Measurements from ENCODE around the gene ZNF774.
"Not testable (repeated sequence)": the region's sequence is repeated elsewhere in the genome, so short reads cannot be mapped to it uniquely, and the experiment has no call there.

The ZNF774 gene

GRCh38 chr15:90400005-90400758 lies 48.1 kb downstream of the ZNF774 start:
- H3K9ac ChIP-seq: no peak overlapping the region
- peaks cover 73% of the 10 kb centered on the region for H3K4me1 ChIP-seq
- H3K4me2 ChIP-seq: peak overlapping the region; percentile 68
- H4K20me1 ChIP-seq: peaks cover 68% of the 10 kb centered on the region
- no peak overlapping the region for H3K4me3 ChIP-seq
- H3K9me3 ChIP-seq: peaks cover 5% of the 10 kb centered on the region; the same call in 1 of the 2 replicates
- H3K27me3 ChIP-seq: no peaks in the 10 kb centered on the region
- peaks cover 12% of the 10 kb centered on the region for H3K36me3 ChIP-seq
- no peak overlapping the region for H3K27ac ChIP-seq
- TF ChIP-seq Cebpa-rat (IDR thresholded peaks at IDR 0.05): no peak

- Histone ChIP-seq H3K9ac (no peak overlapping the region), H4K20me1 (peaks cover 62% of the 10 kb centered on the region), H3K27ac (no peak overlapping the region), H3K36me3 (peaks cover 12% of the 10 kb centered on the region), H3K4me2 (peak overlapping the region; percentile 68), H3K27me3 (no peaks in the 10 kb centered on the region), H3K4me1 (peaks cover 67% of the 10 kb centered on the region), H3K9me3 (peaks cover 5% of the 10 kb centered on the region; the same call in 1 of the 2 replicates), H3K4me3 (no peak overlapping the region)
- no peak for TF ChIP-seq Cebpa-rat (IDR thresholded peaks at IDR 0.05)
Measured at GRCh38 chr15:90400759-90401314, 48.8 kb downstream of the ZNF774 start.

GRCh38 chr15:90401495-90401894 lies 49.4 kb downstream of the ZNF774 start:
- no peak overlapping the region for H3K9ac ChIP-seq
- no peak overlapping the region for H3K27ac ChIP-seq
- peaks cover 55% of the 10 kb centered on the region for H4K20me1 ChIP-seq
- no peaks in the 10 kb centered on the region for H3K27me3 ChIP-seq
- no peak for TF ChIP-seq Cebpa-rat (IDR thresholded peaks at IDR 0.05)
- peaks cover 12% of the 10 kb centered on the region for H3K36me3 ChIP-seq
- H3K4me2 ChIP-seq: peak overlapping the region; percentile 68
- H3K4me3 ChIP-seq: no peak overlapping the region
- H3K9me3 ChIP-seq: peaks cover 11% of the 10 kb centered on the region; the same call in 1 of the 2 replicates
- H3K4me1 ChIP-seq: peaks cover 60% of the 10 kb centered on the region

GRCh38 chr15:90402223-90402622 lies 50.1 kb downstream of the ZNF774 start:
- peaks cover 53% of the 10 kb centered on the region for H3K4me1 ChIP-seq
- no peak overlapping the region for H3K4me3 ChIP-seq
- H3K27me3 ChIP-seq: no peaks in the 10 kb centered on the region
- peaks cover 18% of the 10 kb centered on the region for H3K9me3 ChIP-seq
- no peak overlapping the region for H3K9ac ChIP-seq
- peaks cover 12% of the 10 kb centered on the region for H3K36me3 ChIP-seq
- peak overlapping the region; percentile 68 for H3K4me2 ChIP-seq
- peaks cover 48% of the 10 kb centered on the region for H4K20me1 ChIP-seq
- no peak overlapping the region for H3K27ac ChIP-seq
- TF ChIP-seq Cebpa-rat (IDR thresholded peaks at IDR 0.05): no peak

- Histone ChIP-seq H3K4me3 (no peak overlapping the region), H3K9me3 (peaks cover 24% of the 10 kb centered on the region), H3K4me1 (peaks cover 47% of the 10 kb centered on the region), H3K27ac (no peak overlapping the region), H3K36me3 (peaks cover 14% of the 10 kb centered on the region), H4K20me1 (peaks cover 45% of the 10 kb centered on the region), H3K4me2 (no peak overlapping the region), H3K9ac (no peak overlapping the region), H3K27me3 (no peaks in the 10 kb centered on the region)
- no peak for TF ChIP-seq Cebpa-rat (IDR thresholded peaks at IDR 0.05)
Measured at GRCh38 chr15:90402767-90403166, 50.7 kb downstream of the ZNF774 start.

- H3K9ac ChIP-seq: no peak overlapping the region
- TF ChIP-seq Cebpa-rat (IDR thresholded peaks at IDR 0.05): no peak
- H3K27ac ChIP-seq: no peak overlapping the region
- H3K9me3 ChIP-seq: peaks cover 41% of the 10 kb centered on the region
- no peaks in the 10 kb centered on the region for H3K27me3 ChIP-seq
- H3K36me3 ChIP-seq: peaks cover 26% of the 10 kb centered on the region
- H4K20me1 ChIP-seq: peaks cover 37% of the 10 kb centered on the region
- no peak overlapping the region for H3K4me2 ChIP-seq
- H3K4me3 ChIP-seq: no peak overlapping the region
- peaks cover 26% of the 10 kb centered on the region for H3K4me1 ChIP-seq
Measured at GRCh38 chr15:90405055-90405607, 53.0 kb downstream of the ZNF774 start.

GRCh38 chr15:90407336-90407735 lies 55.3 kb downstream of the ZNF774 start:
- peaks cover 41% of the 10 kb centered on the region for H3K9me3 ChIP-seq
- H3K27me3 ChIP-seq: no peaks in the 10 kb centered on the region
- H3K4me3 ChIP-seq: no peak overlapping the region
- H3K9ac ChIP-seq: no peak overlapping the region
- TF ChIP-seq Cebpa-rat (IDR thresholded peaks at IDR 0.05): no peak
- no peak overlapping the region for H3K4me2 ChIP-seq
- no peak overlapping the region for H3K27ac ChIP-seq
- peaks cover 8% of the 10 kb centered on the region for H3K4me1 ChIP-seq
- peaks cover 29% of the 10 kb centered on the region for H4K20me1 ChIP-seq
- H3K36me3 ChIP-seq: peaks cover 26% of the 10 kb centered on the region

GRCh38 chr15:90407871-90408317 lies 55.8 kb downstream of the ZNF774 start:
- no peak overlapping the region for H3K4me2 ChIP-seq
- peaks cover 41% of the 10 kb centered on the region for H3K9me3 ChIP-seq
- no peaks in the 10 kb centered on the region for H3K27me3 ChIP-seq
- peaks cover 29% of the 10 kb centered on the region for H4K20me1 ChIP-seq
- TF ChIP-seq Cebpa-rat (IDR thresholded peaks at IDR 0.05): no peak
- H3K4me3 ChIP-seq: no peak overlapping the region
- peaks cover 9% of the 10 kb centered on the region for H3K4me1 ChIP-seq
- H3K36me3 ChIP-seq: peaks cover 26% of the 10 kb centered on the region
- H3K9ac ChIP-seq: no peak overlapping the region
- no peak overlapping the region for H3K27ac ChIP-seq

GRCh38 chr15:90408657-90409056 lies 56.6 kb downstream of the ZNF774 start:
- Histone ChIP-seq H4K20me1 (peaks cover 32% of the 10 kb centered on the region), H3K4me3 (no peak overlapping the region)
- no peak for TF ChIP-seq Cebpa-rat (IDR thresholded peaks at IDR 0.05)

GRCh38 chr15:90409587-90409986 lies 57.5 kb downstream of the ZNF774 start:
- not testable (repeated sequence) for H3K27me3 ChIP-seq, H3K4me3 ChIP-seq, H3K4me2 ChIP-seq, H3K27ac ChIP-seq, H3K9ac ChIP-seq
- Histone ChIP-seq H4K20me1 (peaks cover 37% of the 10 kb centered on the region), H3K9me3 (peaks cover 37% of the 10 kb centered on the region), H3K4me1 (peaks cover 26% of the 10 kb centered on the region), H3K36me3 (peaks cover 25% of the 10 kb centered on the region)

More at GRCh38 chr15:90408657-90409056, 56.6 kb downstream of the ZNF774 start:
- no peak overlapping the region for H3K4me2 ChIP-seq
- H3K9me3 ChIP-seq: peaks cover 41% of the 10 kb centered on the region
- H3K27me3 ChIP-seq: no peaks in the 10 kb centered on the region
- H3K36me3 ChIP-seq: peaks cover 23% of the 10 kb centered on the region
- H3K27ac ChIP-seq: no peak overlapping the region
- H3K9ac ChIP-seq: no peak overlapping the region
- peaks cover 17% of the 10 kb centered on the region for H3K4me1 ChIP-seq

- H3K27ac ChIP-seq, H3K4me2 ChIP-seq, H3K9ac ChIP-seq, H3K27me3 ChIP-seq, H3K4me3 ChIP-seq: not testable (repeated sequence)
- Histone ChIP-seq H3K36me3 (peaks cover 26% of the 10 kb centered on the region), H3K4me1 (peaks cover 27% of the 10 kb centered on the region), H4K20me1 (peaks cover 39% of the 10 kb centered on the region), H3K9me3 (peaks cover 36% of the 10 kb centered on the region)
Measured at GRCh38 chr15:90410316-90410715, 58.2 kb downstream of the ZNF774 start.
